ENCODE data around the gene ILDR2.

ILDR2 gene

GRCh38 chr1:166865926-166866325, 109.4 kb downstream of the ILDR2 start:
- no peaks in the 10 kb centered on the region for H3K27me3 ChIP-seq (ENCODE audit: insufficient read depth, low read length)
- no peak overlapping the region for H3K4me3 ChIP-seq (ENCODE audit: low read length)
- H3K36me3 ChIP-seq (ENCODE audit: insufficient read depth, low read length): peaks cover 72% of the 10 kb centered on the region
- no peak overlapping the region for H2AFZ ChIP-seq (ENCODE audit: low read depth, low read length)
- H3K4me1 ChIP-seq (ENCODE audit: insufficient read depth, low read length): peaks cover 4% of the 10 kb centered on the region
- H3K9me3 ChIP-seq (ENCODE audit: low read length): peaks cover 2% of the 10 kb centered on the region

DNA sequence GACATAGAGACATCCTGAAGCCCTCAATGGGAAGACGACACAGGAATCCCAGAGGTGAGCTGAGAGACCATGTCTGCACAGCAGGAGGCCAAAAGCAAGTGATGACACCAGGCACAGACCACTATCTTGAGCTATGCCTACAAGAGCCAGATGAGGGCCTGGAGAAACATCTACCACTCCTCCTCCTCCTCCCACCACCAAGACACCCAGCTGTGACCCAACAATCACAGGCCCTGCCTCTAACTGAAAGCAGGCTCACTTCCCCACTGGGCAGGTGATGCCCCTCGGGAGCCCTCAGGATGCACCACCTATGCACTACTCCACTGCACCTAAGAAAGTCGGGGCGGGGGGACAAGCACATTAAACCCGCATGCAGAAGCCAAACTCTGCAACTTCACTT, 115.7 kb downstream of the ILDR2 start:
- Histone ChIP-seq H3K27me3 (ENCODE audit: insufficient read depth, low read length) (no peaks in the 10 kb centered on the region), H3K4me1 (ENCODE audit: insufficient read depth, low read length) (no peaks in the 10 kb centered on the region), H2AFZ (ENCODE audit: low read depth, low read length) (no peak overlapping the region), H3K4me3 (ENCODE audit: low read length) (no peak overlapping the region), H3K36me3 (ENCODE audit: insufficient read depth, low read length) (peaks cover 92% of the 10 kb centered on the region), H3K9me3 (ENCODE audit: low read length) (no peaks in the 10 kb centered on the region)

GRCh38 chr1:166858726-166859419, 116.5 kb downstream of the ILDR2 start:
- Histone ChIP-seq H3K9me3 (ENCODE audit: low read length) (no peaks in the 10 kb centered on the region), H3K4me1 (ENCODE audit: insufficient read depth, low read length) (no peaks in the 10 kb centered on the region), H3K27me3 (ENCODE audit: insufficient read depth, low read length) (no peaks in the 10 kb centered on the region), H3K36me3 (ENCODE audit: insufficient read depth, low read length) (peaks cover 92% of the 10 kb centered on the region), H2AFZ (ENCODE audit: low read depth, low read length) (no peak overlapping the region), H3K4me3 (ENCODE audit: low read length) (no peak overlapping the region)
